GM20000 (cell line): ENCODE results near the gene COL15A1.

Experiments used
- DNase-seq: peaks from one replicate; pipeline ENCODE4 v3.0.0; 2012; ENCODE audit warnings: low spot score
- CTCF ChIP-seq: IDR thresholded peaks from 2 replicates; pipeline ENCODE4 v1.5.1; 2012; ENCODE audit warnings: mild to moderate bottlenecking, control low read depth; ENCODE audit errors: extremely low read depth, missing control alignments

Gene COL15A1

GRCh38 chr9:99023831-99024230 lies 80.1 kb downstream of the COL15A1 start:
- no peak for TF ChIP-seq CTCF
- DNase-seq = no peak

- no peak for TF ChIP-seq CTCF
- DNase-seq = no peak
Measured at GRCh38 chr9:99024959-99025358, 81.3 kb downstream of the COL15A1 start.

GRCh38 chr9:99025616-99026270 lies 82.0 kb downstream of the COL15A1 start:
- TF ChIP-seq CTCF = no peak
- DNase-seq = no peak

- no peak for TF ChIP-seq CTCF
Measured at GRCh38 chr9:99026271-99026955, 82.7 kb downstream of the COL15A1 start.

GRCh38 chr9:99026956-99027298 lies 83.2 kb downstream of the COL15A1 start:
- DNase-seq = no peak
- TF ChIP-seq CTCF = no peak

More at GRCh38 chr9:99026271-99026955, 82.7 kb downstream of the COL15A1 start:
- no peak for DNase-seq

- TF ChIP-seq CTCF = no peak
- no peak for DNase-seq
Measured at GRCh38 chr9:99027443-99027842, 83.7 kb downstream of the COL15A1 start.

GRCh38 chr9:99029083-99029645 lies 85.5 kb downstream of the COL15A1 start:
- DNase-seq = no peak
- TF ChIP-seq CTCF = no peak
